Urothelium cell line (cell line): ENCODE data around the gene HS6ST3.

Source experiments
- DNase-seq: peaks from one replicate; pipeline ENCODE4 v3.0.0; 2011; ENCODE audit warnings: low spot score, mixed read lengths
- FAIRE-seq: peaks from 2 replicates; lab custom pipeline; 2011; peaks lifted over from hg19 to GRCh38; lab: Jason Lieb, UNC

Gene HS6ST3

GRCh38 chr13:96198038-96198437, 108.1 kb downstream of the HS6ST3 start:
- FAIRE-seq = no peak
- DNase-seq = no peak

GRCh38 chr13:96199315-96199714, 109.4 kb downstream of the HS6ST3 start:
- FAIRE-seq (no peak), DNase-seq (no peak)

- FAIRE-seq = no peak
- no peak for DNase-seq
These were observed 110.9 kb downstream of the HS6ST3 start for GRCh38 chr13:96200810-96201209.

- DNase-seq = no peak
- FAIRE-seq = no peak
These were observed 112.4 kb downstream of the HS6ST3 start for GRCh38 chr13:96202315-96202714.

- no peak for DNase-seq
- FAIRE-seq = no peak
These were observed 113.6 kb downstream of the HS6ST3 start for GRCh38 chr13:96203471-96203870.

- FAIRE-seq = no peak
- DNase-seq = no peak
These were observed 125.0 kb downstream of the HS6ST3 start for GRCh38 chr13:96214824-96215445.

GRCh38 chr13:96216543-96216942, 126.6 kb downstream of the HS6ST3 start:
- FAIRE-seq = no peak
- DNase-seq = no peak

GRCh38 chr13:96218475-96218874, 128.6 kb downstream of the HS6ST3 start:
- no peak for DNase-seq

GRCh38 chr13:96221471-96221870, 131.6 kb downstream of the HS6ST3 start:
- no peak for FAIRE-seq
- no peak for DNase-seq

More at GRCh38 chr13:96218475-96218874, 128.6 kb downstream of the HS6ST3 start:
- FAIRE-seq = no peak

- FAIRE-seq (no peak), DNase-seq (no peak)
These were observed 133.3 kb downstream of the HS6ST3 start for GRCh38 chr13:96223231-96223630.

GRCh38 chr13:96229356-96229755, 139.4 kb downstream of the HS6ST3 start:
- FAIRE-seq = no peak
- DNase-seq = no peak

GRCh38 chr13:96238241-96238640, 148.3 kb downstream of the HS6ST3 start:
- FAIRE-seq (no peak), DNase-seq (no peak)

- DNase-seq = no peak
- FAIRE-seq = no peak
These were observed 149.0 kb downstream of the HS6ST3 start for GRCh38 chr13:96238861-96239260.

- DNase-seq = no peak
These were observed 153.5 kb downstream of the HS6ST3 start for GRCh38 chr13:96243376-96243775.

GRCh38 chr13:96248103-96248502, 158.2 kb downstream of the HS6ST3 start:
- no peak for DNase-seq
- no peak for FAIRE-seq

More at GRCh38 chr13:96243376-96243775, 153.5 kb downstream of the HS6ST3 start:
- FAIRE-seq = no peak

- FAIRE-seq (no peak), DNase-seq (no peak)
These were observed 159.1 kb downstream of the HS6ST3 start for GRCh38 chr13:96248996-96249395.

- DNase-seq (no peak), FAIRE-seq (no peak)
These were observed 163.0 kb downstream of the HS6ST3 start for GRCh38 chr13:96252903-96253302.

- DNase-seq = no peak
- FAIRE-seq = no peak
These were observed 183.3 kb downstream of the HS6ST3 start for GRCh38 chr13:96273196-96273595.

GRCh38 chr13:96274046-96274445, 184.1 kb downstream of the HS6ST3 start:
- DNase-seq = peak; percentile 7
- FAIRE-seq = no peak

- no peak for DNase-seq
- FAIRE-seq = no peak
These were observed 190.0 kb downstream of the HS6ST3 start for GRCh38 chr13:96279904-96280303.

GRCh38 chr13:96284971-96285370, 195.1 kb downstream of the HS6ST3 start:
- FAIRE-seq (no peak), DNase-seq (no peak)

GRCh38 chr13:96285729-96286128, 195.8 kb downstream of the HS6ST3 start:
- FAIRE-seq (no peak), DNase-seq (no peak)
